Renal pelvis (tissue), 4 donors: ENCODE results near the gene PSMB3. TPM values are rescaled to one million over a fixed set of nuclear protein-coding genes. Genes with fewer than 3 reads are reported as not detected.
A peak's percentile ranks its signal among the peaks of the same experiment; 100 is the strongest.

ENCODE experiments used
- DNase-seq: peaks from one replicate; pipeline ENCODE4 v3.0.0-alpha.2; 2013
- polyA plus RNA-seq, 3 donors: library from polyadenylated mRNA; unstranded; fragments of 120-200 nt; gene quantifications; one replicate each; pipeline ENCODE4 v1.2.1, GENCODE V29; 2013; ENCODE audit not compliant: insufficient read length in 3 of 3

Gene PSMB3
- polyA plus RNA-seq, 3 donors = 116 to 125 (median 123) TPM

DNA sequence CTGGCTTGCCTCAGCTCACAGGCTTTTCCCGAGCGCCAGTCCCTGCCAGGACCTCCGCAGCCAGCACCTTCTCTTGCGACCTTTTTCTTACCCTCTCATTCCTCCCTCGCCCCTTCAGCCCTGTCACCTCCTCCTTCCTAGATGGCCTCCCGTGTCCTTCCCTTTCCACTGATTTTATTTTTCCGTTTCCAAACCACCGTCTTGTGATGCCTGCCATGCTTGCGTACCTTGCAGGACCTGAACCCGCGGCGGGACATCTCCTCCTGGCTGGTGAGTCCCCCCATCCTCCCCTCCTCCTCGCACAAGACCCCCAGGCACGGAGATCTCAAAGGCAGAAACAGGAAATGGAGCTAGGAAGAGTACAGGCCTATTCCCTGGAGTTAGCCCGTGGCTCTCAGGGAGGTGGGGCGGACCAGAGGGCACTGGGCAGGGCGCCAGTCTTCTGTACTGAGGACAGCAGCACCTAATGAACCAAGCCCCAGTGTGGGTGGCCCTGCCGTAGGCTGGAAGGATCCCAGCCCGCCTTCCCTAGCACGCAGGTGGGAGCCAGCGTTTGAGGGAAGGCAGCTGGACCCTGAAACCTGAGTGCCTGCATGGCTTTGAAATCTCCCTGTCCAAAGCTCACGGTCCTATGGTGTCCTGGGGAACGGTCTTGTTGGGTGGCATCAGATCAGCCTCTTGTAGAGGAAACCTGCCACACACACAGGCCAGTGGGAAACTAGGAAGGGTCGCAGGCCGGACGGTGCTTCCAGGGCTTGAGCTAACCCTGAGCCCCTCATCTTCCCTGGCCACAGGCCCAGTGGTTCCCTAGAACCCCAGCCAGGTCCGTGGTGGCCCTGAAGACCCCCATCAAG, 21.8 kb upstream of the PSMB3 start:
- DNase-seq = no peak

DNA sequence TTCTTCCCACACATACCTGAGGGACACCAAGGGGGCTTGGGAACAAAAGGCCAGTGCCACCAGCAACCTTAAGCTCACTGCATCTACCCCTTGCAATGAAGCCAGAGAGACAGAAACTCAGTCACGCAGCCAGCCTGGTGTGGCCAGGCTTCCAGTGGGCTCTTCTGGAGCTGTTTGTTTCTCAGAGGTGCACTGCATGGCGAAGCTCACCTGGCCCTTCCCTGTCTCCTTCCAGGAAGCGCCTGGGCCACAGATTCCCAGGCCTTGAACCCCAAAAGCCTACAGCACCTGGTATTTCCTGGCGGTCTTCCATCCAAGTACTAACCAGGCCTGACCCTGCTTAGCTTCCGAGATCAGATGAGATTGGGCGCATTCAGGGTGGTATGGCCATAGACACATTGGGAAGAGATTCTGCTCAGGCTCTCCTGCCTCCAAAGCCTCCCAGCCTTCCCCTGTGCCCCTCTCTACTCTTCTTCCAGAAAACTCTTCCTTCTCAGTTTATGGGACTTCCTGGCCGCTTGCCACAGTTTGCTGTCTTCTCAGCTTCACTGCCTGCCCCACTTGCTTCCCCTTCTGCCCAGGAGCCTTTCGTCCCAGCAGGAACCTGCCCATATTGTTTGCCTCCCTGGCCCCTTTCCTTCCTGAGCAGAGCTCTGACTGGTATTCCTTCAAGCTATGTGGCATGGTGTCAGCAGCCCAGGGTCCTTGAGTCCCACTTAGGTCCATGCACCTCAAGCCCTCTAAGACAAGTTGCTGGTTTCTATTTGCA, 20.8 kb upstream of the PSMB3 start:
- DNase-seq = no peak

DNA sequence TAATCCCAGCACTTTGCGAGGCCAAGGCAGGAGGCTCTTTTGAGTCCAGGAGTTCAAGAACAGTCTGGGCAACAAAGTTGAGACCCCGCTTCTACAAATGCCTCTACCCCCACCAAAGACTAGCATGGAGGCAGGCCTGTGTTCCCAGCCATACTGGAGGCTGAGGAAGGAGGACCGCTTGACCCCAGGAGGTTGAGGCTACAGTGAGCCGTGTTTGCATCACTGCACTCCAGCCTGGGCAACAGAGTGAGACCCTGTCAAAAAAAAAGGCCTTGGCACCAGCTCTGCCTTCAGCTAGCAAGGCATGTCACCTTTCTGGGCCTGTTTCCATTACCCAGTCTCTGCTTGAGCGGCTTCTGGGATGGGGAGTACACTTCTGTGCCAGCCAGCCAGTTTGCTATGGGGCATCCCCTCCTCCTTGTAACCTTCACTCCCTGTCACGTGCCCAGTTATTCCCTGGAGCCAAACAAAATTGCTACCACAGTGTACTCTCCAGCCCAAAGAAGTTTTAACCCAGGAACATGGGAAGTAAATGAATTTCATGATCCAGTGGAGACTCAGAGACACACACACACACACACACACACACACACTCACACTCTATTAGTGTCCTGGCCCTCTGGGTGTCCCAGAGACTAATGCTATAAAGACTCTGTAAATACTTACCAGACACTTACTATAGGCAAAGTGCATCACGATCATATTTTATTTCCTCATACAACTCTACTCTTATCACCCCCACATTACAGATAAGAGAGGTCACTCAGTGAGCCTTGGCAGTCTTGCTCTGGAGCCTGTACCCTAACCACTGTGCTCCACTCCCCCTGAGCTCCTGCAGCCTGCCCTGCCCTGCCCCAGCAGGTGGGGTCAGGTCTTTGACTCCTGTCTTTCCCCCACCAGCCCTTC, 19.9 kb upstream of the PSMB3 start:
- DNase-seq = no peak

DNA sequence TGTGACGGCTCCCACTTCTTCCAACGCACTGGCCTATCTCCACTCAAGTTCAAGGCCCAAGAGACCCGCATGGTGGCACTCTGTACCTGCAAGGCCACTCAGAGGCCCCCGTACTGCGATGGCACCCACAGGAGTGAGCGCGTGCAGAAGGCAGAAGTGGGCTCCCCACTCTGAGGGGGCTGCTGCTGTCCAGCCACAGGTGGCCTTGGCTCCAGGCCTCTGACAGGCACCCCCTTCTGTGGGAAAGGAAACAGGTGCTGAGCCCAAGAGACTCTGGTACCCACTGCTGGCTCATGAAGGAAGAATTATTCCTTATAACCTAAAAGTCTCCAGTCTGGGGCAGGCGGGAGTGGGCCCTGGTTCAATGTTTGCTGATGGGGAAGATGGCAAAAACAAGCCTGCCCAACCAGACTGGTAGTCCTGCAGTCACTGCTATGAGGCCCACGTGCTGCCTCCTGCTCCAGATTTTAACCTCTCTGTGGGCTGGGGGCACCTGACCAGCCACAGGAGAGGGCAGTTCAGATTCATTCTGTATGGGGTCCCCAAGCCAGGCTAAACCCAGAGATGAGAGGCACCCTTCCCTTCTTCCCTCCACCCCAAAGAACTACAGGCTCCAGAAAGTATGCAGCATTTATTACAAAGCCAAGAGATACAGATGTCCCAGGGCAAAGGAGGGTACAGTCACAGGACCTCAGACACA, 19.1 kb upstream of the PSMB3 start:
- DNase-seq = no peak

DNA sequence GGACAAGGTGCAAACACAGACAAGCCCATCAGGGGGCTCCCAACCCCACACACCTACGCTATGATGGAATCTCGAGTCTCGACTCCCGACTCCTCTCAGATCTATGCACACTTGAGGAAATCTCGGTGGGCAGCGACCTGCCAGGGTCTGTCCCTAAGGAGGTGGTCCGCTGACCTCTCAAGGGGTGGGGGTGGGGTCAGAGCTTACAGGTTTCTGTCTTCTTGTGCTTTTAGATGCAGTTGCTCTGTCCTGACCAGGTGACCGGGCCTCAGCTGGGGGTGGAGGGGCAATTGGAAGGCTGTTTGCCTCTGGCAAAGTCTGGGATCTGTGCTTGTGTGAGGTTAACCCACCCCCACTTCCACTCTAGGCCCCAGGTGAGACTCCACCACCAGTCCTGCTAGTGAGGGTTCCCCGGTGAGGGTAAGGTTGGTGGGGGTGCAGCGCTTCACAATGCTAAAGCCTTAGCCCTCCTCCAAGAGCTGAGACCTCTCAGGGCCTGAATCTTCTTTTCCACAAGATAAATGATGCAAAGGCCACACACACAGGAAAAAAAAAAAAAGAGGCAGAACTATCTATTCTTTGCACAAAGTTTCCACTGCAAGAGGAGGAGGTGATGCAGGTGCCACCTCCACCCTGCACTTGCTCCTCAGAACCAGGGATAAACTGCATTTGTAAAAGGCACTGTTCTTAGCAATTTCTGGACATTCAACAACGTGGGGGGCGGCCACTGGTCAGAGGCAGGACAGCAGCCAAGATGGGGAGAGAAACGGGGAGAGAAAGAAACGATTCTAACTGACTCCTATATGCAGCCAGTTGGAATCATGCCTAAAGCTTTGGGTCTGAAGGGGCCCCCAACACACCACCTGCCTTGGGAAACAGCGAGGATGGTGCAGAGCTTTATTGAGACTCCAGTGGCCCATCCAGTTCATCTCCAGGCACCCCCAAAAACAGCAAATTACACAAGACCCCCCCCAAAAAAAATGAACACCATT, 18.3 kb upstream of the PSMB3 start:
- DNase-seq = no peak

DNA sequence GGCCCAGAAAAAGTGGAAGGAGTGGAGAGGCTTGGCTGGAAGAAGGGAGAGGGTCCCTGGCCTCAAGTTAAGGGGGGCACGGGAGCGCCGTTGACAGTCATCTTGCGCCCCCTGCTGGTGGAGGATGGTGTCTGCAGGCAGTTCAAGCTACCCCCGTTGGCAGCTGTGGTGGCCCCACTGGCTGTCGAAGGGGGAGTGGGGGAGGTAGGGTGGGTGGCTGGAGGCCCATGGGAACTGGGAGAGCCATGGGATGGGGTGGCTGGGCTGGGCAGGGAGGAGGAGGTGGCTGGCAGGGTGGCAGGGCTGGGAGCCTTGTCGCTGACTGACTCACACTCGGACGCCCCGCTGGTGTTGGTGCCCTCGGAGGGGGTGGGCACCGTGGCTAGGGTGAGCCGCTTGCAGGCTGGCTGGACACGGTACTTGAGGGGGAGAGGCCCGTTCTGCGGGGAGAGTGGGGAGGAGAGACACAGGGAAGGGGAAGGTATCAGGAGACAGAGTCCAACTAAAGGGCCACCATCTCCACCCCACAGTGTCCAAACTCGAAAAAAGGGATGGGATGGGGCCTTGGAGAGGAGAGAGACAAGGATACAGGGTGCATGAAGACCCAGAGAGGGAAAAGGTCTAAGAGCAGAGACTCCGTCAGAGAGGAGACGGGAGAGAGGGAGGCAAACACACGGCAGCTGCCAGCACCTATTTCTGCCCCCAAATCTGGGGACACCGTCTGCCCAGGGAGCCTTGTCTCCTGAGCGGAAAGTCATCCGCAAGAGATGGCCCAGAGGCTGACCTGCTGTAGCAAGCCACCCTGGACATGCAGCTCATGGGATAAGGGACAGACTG, 17.2 kb upstream of the PSMB3 start:
- no peak for DNase-seq

- DNase-seq = no peak
Measured at GRCh38 chr17:38738007-38738662, 14.4 kb upstream of the PSMB3 start.

DNA sequence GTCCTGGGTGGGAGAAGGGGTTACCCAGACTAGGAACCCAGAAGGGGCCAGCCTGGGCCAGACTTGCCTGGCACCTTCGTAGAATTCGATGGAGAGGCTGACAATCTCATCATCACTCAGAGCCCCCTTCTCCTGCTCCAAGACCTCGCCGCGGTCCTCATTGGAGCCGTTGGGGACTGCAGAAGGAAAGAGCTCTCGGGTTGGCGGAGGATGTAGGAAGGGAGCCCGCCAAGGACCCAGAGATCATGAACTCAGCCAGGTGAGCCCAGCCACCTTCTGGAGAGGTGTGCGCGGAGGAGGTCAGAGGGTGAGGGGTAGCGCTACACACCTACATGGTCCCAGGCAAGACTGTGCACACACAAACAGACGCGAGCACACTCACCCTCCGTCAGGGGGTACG, 13.9 kb upstream of the PSMB3 start:
- DNase-seq = no peak

GRCh38 chr17:38739305-38739704, 13.2 kb upstream of the PSMB3 start:
- no peak for DNase-seq

GRCh38 chr17:38740044-38740443, 12.5 kb upstream of the PSMB3 start:
- no peak for DNase-seq

DNA sequence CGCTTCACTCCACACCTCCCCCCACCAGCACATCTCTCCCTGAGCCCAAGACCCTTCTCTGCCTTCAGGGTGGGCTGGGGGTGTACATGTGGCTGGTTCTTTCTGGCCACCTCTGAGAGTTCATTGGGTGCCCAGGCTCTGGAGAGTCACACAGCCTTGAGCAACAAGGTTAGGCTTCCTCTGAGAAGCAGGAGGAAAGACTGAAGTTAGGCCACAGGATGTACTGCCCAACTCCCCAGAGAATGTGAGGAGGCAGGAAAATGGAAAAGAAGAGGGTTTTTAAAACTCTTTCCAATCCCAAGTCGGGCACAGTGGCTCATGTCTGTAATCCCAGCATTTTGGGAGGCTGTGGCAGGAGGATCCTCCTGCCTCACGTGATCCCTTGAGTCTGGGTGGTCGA, 11.7 kb upstream of the PSMB3 start:
- no peak for DNase-seq

GRCh38 chr17:38741461-38741860, 11.1 kb upstream of the PSMB3 start:
- no peak for DNase-seq

- DNase-seq = no peak
Measured at GRCh38 chr17:38741921-38742410, 10.6 kb upstream of the PSMB3 start.

DNA sequence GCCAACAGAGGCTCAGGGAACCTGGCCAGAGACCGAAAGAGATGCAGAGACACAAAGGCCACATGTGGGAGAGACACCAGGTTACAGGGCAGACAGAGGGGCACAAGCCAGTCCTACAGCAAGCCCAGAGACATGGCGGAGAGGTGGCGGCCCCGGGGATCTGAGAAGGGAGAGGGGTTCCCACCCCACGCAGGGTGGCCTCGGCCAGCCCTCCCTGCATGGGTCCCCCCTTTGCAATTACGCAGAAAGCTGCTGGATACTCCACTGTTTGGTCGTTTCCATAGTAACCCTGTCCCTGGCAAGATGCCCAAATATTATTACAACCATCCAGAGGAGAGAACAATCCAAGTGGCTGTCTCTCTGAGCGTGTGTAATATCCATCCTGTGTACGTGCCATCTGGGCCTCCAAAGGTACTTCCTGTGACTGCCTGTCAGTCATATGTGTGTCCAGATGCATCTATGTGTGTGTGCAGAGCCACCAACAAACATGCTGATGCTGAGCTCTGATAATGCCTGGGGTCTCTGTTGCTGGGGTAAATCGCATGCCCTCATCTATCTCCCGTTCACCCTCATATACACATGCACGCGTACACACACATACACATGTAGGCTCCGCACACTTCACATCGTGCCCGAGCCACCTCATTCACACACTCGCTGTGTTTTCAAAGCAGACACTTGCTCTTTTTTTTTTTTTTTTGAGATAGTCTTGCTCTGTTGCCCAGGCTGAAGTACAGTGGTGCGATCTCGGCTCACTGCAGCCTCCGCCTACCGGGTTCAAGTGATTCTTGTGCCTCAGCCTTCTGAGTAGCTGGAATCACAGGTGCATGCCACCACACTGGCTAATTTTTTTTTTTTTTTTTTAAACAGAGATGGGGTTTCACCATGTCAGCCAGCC, 9.9 kb upstream of the PSMB3 start:
- DNase-seq = peak; percentile 79

- DNase-seq = no peak
Measured at GRCh38 chr17:38743556-38744171, 8.9 kb upstream of the PSMB3 start.

- no peak for DNase-seq
Measured at GRCh38 chr17:38745545-38745944, 7.0 kb upstream of the PSMB3 start.
